ENCODE data around the gene B3GALT6. TPM values are rescaled to one million over a fixed set of nuclear protein-coding genes. Genes with fewer than 3 reads are reported as not detected.

B3GALT6 gene
- total RNA-seq, 4 donors from 2014 or later = 12.3 to 24.1 (median 15.0) TPM

- Histone ChIP-seq H3K36me3 (peaks cover 0 to 16% of the 10 kb centered on the region in 2 donors), H3K27me3 (no peaks in the 10 kb centered on the region), H3K4me1 (peaks cover 6 to 67% (median 35%) of the 10 kb centered on the region in 3 donors), H3K9me3 (no peaks in the 10 kb centered on the region), H3K4me3 (peak overlapping the region; percentile 90 to 99), H3K27ac (peak overlapping the region in 2 of 4 donors; percentile 86 to 89)
- no peak for ATAC-seq
- TF ChIP-seq POLR2A (IDR thresholded peaks at IDR 0.05) (no peak), EP300 (IDR thresholded peaks at IDR 0.05) (no peak)
- 46 to 60% methylated on average over 3 of the region's 43 CpGs for WGBS, 2 donors (ENCODE audit: low coverage in 1 of 2)
These were observed 40.5 kb downstream of the B3GALT6 start for GRCh38 chr1:1272341-1273208.

- no peak for ATAC-seq
These were observed 41.1 kb downstream of the B3GALT6 start for GRCh38 chr1:1273209-1273511.

GRCh38 chr1:1273512-1274298 is 41.7 kb downstream of the B3GALT6 start, which contains the start of gene UBE2J2:
TSS of gene UBE2J2 (minus strand) at chr1:1273854. CDS start at chr1:1267992, 5,862 bp downstream.
- TF ChIP-seq POLR2AphosphoS5 (IDR thresholded peaks at IDR 0.05) (peak; percentile 58), EP300 (IDR thresholded peaks at IDR 0.05) (no peak), CTCF (IDR thresholded peaks at IDR 0.05) (peak in 1 of 4 experiments; percentile 39), POLR2A (IDR thresholded peaks at IDR 0.05) (peak; percentile 48 to 60)
- Histone ChIP-seq H3K27ac (peak within 1 kb of the TSS; percentile 21 to 89 (median 86)), H3K4me1 (peaks cover 6 to 56% (median 35%) of the 10 kb centered on the region in 3 donors), H3K27me3 (no peaks in the 10 kb centered on the region), H3K36me3 (peaks cover 0 to 4% of the 10 kb centered on the region in 2 donors), H3K4me3 (peak within 1 kb of the TSS; percentile 90 to 99), H3K9me3 (no peaks in the 10 kb centered on the region)
- peak; percentile 99 for ATAC-seq
- no CpG with 5 or more reads among the region's 105 CpGs for WGBS, 2 donors (ENCODE audit: low coverage in 1 of 2)

More at GRCh38 chr1:1273209-1273511, 41.1 kb downstream of the B3GALT6 start:
- Histone ChIP-seq H3K9me3 (no peaks in the 10 kb centered on the region), H3K4me1 (peaks cover 6 to 62% (median 35%) of the 10 kb centered on the region in 3 donors), H3K36me3 (peaks cover 0 to 10% of the 10 kb centered on the region in 2 donors), H3K27ac (peak overlapping the region; percentile 18 to 89 (median 86)), H3K27me3 (no peaks in the 10 kb centered on the region), H3K4me3 (peak overlapping the region; percentile 90 to 99)
- TF ChIP-seq CTCF (IDR thresholded peaks at IDR 0.05) = no peak
- no peak for TF ChIP-seq EP300 (IDR thresholded peaks at IDR 0.05)
- no peak for TF ChIP-seq POLR2A (IDR thresholded peaks at IDR 0.05)
- TF ChIP-seq POLR2AphosphoS5 (IDR thresholded peaks at IDR 0.05) = no peak
- no CpG with 5 or more reads among the region's 31 CpGs for WGBS, 2 donors (ENCODE audit: low coverage in 1 of 2)

- 25% methylated on average over 7 of the region's 31 CpGs; no CpG with 5 or more reads in 1 of the 2 donors for WGBS, 2 donors (ENCODE audit: low coverage in 1 of 2)
- TF ChIP-seq CTCF (IDR thresholded peaks at IDR 0.05) = no peak
- TF ChIP-seq EP300 (IDR thresholded peaks at IDR 0.05) = no peak
- TF ChIP-seq POLR2A (IDR thresholded peaks at IDR 0.05) = no peak
- Histone ChIP-seq H3K27me3 (no peaks in the 10 kb centered on the region), H3K27ac (peak overlapping the region; percentile 21 to 89 (median 86)), H3K9me3 (no peaks in the 10 kb centered on the region), H3K4me1 (peaks cover 6 to 50% (median 35%) of the 10 kb centered on the region in 3 donors), H3K4me3 (peak overlapping the region; percentile 90 to 99), H3K36me3 (peaks cover 0 to 4% of the 10 kb centered on the region in 2 donors)
- ATAC-seq = no peak
These were observed 42.4 kb downstream of the B3GALT6 start for GRCh38 chr1:1274299-1274930.

Data from gastroesophageal sphincter (tissue), 4 donors.